HG02885 (cell line): ENCODE measurements around the gene SMIM28.
A peak's percentile ranks its signal among the peaks of the same experiment; 100 is the strongest.

Experiments used
- ATAC-seq: cut with Tn5 transposase; IDR thresholded peaks from one replicate; pipeline ENCODE4 v1.9.1; 2021; ENCODE audit warnings: mild to moderate bottlenecking; ENCODE audit not compliant: unreplicated experiment, poor library complexity

Gene SMIM28

DNA sequence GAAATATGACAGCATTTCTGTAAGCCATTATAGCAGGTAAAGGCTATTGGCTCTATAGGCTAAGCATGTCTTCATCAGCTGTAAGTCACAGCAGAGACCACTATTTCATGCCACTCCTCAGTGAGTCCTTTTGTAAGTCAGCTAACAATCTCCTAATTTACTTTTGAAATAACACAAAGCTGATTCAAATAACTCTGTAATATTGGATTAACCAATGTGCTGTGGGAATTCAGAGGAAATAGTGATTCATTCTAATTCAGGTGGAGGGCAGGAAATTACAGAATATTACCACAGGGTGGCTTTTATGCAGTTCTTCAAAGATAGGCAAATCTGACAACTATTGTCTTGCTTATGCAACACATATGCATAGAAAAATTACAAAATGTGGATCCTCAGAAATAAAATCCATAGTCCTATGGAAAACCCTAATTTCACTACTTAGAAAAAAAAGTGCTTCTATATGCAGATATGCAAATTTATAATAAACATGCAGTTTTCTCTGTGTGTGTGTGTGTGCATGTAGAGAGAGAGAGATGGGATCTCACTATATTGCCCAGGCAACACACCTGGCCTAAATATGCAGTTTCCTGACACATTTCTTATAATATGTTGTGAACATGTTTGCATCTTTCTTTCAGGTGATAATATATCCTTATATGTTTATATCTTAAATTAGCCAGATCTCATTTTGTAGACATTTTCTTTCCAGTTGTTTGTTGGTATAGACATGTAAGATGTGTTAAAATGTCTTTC lies 4.8 kb upstream of the SMIM28 start:
- ATAC-seq, result no peak

DNA sequence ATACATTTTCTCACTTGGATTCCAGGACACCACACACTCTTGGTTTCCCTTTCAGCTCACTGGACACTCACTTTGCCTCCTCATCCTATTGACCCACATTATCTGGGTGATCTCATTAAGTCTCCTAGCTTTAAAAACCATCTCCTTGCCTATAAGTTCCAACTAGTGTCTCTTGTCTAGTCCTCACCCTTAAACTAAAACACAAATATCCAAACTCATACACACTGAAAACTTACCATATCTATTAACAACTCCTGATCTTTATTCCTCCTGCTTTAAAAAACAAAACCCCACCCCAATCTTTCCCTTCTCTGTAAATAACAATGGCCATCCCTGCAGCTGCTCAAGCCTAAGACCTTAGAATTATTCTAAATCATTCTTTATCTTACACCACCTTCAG lies 3.5 kb upstream of the SMIM28 start:
- no peak for ATAC-seq

DNA sequence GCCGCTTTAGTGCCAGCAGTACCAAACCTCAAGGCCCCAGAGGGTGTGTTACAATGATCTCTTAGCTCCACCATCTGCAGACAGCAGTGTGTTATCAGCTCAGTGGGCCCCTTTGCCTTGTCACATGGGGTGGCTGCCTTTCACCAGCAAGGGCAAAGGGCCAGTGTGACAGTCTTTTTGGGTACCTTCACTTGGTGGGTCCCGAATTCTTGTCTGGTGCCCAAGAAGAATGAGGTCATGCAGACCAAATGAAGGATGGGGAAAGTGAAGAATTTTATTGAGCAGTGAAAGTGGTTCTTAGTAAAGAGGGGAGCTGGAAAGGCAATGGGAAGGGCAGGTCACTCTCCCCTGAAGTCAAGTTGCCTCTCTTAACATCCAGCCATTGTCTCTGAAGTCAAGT lies 2.9 kb upstream of the SMIM28 start:
- ATAC-seq, result no peak

DNA sequence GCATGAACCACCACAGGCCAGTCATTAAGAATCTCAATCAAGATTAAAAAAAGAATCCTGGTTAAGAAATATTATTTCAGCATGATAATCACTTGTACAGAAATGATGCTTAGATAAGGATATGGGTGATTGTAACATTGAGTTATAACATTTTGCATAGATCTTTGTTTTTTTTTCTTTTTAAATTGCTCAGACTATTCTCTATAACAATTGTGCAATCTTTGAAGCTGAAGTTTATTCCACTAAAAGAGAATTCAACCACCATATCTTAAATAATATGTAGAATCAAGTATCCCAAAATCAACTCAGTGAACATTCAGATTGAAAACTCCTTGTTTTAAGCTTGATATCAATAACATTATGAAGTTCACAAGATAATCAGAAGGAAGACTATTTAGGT lies 663 bp upstream of the SMIM28 start:
- no peak for ATAC-seq

DNA sequence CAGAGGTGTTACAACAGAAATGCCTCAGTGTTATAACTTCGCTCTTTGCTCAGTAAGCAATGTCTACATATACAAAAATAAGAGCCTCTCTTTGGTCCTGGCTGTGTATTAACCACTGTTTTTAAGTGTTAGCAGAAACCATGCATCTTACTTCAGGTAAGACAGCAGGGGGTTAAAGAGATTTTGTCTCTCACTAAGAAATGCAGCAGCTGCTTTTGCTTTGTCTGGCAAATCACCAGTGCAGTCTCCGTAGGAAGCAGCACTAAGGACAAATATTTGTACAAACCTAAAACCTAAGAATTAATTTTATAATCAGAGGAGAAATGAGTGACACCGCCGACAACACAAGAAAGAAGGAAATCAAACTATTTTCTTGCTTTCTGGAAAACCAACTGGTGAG lies 758 bp downstream of the SMIM28 start:
- ATAC-seq, result no peak

DNA sequence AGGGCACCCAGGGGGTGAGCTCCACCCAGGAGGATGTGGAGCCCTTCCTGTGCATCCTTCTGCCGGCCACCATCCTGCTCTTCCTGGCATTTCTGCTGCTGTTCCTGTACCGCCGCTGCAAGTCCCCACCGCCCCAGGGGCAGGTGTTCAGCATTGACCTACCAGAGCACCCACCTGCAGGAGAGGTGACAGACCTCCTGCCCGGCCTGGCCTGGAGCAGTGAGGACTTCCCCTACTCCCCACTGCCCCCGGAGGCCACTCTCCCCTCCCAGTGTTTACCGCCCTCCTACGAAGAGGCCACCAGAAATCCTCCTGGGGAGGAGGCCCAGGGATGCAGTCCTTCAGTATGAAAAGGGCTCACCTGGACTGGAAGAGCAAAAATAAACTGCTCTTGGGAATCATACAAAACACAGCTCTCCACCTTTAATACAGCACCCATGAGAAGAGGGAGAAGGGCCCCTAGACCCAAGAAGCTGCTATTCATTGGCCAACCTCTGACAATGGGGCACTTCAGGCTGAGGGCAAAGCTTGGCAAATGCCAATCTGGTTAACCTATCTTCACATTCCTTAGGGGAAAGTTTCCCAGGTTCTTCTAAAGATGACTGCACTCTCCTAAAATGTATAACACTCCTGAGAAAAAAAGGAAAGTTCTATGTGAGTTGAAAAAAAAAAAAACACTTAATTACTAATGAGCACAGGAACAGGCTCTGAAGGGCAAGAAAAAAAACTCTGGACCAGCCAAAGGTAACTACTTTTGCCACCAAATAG lies 5.0 kb downstream of the SMIM28 start:
- ATAC-seq, result no peak

DNA sequence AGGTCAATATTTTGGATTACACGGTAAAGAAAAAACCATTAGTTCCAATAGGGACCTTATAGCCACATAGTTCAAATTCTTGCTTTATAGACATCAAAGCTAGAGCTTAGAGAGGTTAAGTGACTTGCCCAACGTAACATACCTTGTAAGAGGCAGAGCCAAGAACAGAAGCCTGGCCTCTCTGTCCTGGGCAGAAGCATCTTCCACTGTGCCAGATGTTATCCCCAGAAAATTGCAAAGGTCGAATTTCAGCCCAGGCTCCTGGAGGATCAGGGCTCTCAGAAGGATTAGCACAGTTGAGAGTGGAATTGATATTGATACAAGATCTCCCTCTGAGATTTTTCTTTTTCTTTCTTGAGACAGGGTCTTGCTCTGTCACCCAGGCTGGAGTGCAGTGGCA lies 6.1 kb downstream of the SMIM28 start:
- ATAC-seq, result no peak

DNA sequence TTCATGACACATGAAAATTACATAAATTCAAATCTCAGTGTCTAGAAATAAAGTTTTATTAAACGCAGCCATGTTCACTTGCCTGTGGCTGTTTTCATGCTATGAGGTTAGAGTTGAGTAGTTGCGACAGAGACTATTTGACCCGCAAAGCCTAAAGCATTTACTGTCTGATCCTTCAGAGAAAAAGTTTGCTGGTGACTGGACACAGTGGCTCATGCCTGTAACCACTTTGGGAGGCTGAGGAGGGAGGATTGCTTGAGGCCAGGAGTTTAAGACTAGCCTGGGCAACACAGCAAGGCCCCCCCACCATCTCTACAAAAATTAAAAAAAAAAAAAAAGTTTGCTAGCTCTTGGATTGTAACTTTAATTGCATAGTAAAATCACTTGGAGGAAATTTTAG lies 9.2 kb downstream of the SMIM28 start:
- no peak for ATAC-seq

DNA sequence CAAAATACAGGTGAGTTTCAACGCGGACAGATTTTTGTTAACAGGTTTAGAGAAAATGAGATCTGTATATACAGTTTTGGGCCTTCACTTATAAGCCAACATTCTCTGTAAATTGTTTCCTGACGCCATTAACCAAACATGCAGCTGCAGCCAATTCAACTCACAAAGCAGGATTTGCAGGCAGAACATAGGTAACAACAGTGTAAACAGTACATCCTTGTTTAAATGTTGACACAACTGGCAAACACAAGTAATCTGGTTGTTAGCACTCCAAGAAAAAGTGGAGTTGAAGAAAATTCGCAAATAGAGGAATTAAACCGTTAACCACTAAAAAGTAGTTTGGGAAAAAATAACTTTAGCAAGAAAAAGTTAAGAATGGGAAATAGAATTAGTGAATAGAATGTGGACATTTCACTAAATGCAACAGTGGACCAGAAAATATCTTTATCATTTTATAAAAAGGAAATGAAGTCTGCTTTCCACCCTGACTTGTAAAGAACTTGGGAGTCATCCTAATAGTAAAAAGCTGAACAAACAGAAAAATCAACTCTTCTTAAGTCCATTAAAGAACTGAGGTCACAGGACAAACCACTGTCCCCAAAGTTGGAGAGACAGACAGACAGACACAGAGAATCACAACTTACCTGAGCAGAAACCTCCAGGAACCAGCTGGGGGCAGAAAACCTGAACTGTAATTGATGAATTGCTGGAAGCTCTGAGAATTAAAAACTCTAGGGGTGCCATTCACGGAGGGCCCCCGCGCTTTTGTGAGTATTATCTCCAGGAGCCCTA lies 10.1 kb downstream of the SMIM28 start:
- ATAC-seq, result no peak

DNA sequence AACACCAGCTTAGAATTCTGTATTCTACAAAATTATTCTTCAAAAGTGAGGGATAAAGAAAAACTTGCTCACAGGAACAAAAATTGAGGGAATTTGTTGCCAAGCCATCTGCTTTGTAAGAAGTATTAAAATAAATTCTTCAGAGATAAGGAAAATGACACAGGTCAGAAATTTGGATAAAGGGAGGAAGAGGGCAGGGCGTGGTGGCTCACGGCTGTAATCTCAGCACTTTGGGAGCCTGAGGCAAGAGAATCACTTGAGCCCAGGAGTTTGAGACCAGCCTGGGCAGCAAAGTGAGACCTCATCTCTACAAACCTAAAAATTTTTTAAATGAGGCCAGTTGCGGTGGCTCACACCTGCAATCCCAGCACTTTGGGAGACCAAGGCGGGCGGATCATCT lies 11.8 kb downstream of the SMIM28 start:
- ATAC-seq, result no peak

DNA sequence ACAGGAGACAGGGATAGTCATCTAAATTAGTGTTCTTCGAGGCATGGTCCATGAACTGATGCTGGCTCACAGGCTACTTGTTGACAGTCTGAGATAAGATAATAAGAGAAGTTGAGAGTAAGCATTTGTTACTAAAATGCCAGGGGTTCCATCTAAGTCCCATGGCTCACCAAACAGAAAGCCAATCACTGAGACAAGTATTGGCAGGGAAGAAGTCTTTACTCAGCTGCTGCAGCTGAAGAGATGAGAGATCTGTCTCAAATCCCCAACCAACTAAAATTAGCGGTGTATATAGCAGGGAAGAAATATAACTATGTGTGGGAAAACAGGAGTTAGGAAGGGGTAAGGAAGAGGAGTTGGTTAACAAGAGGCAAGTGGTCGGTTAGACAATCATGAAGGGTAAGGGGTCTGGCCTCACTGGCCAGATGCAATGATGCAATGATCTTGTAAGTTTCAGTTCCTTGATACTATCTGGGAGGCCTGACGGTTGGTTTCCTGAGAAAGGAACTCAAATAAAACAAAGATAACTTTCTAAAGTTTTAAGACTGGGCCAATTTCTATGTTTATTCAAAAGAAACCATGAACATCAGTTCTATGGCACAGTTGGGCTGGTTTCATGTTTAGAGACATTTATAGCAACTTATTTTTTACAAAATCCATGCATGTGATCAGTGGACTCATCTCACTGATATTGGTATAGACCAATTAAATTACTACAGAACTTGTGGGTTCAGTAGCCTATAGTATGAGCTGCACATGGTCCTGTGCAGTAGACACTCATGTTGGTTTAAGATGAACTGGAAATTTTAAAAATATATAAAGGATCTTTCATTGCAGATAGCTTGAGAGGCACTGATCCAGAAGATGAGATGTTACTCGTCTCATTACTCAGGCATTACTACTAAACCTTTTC lies 16.4 kb downstream of the SMIM28 start:
- ATAC-seq, result peak; percentile 75

DNA sequence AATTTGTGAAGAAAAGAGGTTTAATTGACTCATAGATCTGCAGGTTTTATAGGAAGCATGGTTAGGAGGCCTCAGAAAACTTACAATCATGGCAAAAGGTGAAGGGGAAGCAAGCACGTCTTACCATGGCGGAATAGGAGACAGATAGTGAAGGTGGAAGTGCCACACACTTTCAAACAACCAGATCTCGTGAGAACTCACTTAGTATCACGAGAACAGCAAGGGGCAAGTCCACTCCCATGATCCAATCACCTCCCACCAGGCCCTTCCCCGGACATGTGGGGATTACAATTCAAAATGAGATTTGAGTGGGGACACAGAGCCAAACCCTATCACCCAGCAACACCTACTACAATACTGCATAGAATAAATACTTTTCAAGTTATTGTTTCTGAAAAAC lies 19.0 kb downstream of the SMIM28 start:
- no peak for ATAC-seq

DNA sequence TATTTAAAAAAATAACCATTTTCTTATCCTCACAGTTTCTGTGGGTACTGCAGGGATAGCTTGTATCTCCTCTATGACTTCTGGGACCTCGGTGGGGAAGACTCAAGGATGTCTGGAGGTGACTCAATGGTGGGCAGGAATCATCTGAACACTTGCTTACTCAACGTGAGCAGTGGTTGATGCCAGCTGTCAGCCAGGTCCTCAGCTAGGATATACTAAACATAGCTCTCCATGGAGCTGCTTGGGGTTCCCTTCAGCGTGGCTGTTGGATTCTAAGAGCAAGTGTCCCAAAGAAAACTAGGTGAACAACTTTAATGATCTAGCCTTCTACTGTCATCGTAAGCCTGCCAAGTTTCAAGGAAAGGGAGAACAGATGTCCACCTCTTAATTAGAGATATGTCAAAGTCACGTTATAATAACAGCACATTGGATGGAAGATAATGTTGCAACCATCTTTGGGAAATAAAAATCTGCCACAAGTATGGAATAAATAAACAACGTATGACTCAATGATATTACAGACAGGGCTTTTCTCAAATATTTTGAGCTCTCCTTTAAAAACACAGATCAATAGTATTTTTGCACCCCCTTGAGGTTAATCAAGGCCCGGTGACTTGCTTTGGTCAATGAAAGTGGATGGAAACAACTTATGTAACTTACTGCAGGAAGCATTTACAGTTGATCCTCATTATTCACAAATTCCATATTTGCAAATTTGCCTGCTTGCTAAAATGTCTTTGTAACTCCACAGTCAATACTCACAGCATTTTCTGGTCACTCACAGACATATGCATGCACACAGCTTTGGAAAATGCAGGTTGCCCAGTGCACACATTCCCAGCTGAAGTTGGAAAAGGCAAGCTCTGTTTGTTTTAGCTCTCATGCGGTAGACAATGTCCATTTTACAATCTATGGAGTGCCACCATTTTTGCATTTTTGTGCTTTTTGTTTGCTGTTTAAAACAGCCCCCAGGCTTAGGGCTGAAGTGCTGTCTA lies 19.7 kb downstream of the SMIM28 start:
- no peak for ATAC-seq

DNA sequence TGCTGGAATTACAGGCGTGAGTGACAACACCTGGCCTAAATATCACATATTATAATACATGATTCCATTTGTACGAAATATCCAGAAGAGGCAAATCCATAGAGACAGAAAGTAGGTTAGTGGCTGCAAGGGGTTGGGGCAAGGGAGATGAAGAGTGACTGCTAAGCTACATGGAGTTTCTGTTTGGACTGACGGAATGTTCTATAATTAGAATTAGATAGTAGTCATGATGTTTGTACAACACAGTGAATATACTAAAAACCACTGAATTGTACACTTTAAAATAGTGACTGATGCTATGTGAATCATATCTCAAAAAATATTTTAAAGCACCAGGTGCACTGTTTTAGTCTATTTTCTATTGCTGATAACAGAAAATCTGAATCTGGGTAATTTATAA lies 22.6 kb downstream of the SMIM28 start:
- ATAC-seq, result no peak

DNA sequence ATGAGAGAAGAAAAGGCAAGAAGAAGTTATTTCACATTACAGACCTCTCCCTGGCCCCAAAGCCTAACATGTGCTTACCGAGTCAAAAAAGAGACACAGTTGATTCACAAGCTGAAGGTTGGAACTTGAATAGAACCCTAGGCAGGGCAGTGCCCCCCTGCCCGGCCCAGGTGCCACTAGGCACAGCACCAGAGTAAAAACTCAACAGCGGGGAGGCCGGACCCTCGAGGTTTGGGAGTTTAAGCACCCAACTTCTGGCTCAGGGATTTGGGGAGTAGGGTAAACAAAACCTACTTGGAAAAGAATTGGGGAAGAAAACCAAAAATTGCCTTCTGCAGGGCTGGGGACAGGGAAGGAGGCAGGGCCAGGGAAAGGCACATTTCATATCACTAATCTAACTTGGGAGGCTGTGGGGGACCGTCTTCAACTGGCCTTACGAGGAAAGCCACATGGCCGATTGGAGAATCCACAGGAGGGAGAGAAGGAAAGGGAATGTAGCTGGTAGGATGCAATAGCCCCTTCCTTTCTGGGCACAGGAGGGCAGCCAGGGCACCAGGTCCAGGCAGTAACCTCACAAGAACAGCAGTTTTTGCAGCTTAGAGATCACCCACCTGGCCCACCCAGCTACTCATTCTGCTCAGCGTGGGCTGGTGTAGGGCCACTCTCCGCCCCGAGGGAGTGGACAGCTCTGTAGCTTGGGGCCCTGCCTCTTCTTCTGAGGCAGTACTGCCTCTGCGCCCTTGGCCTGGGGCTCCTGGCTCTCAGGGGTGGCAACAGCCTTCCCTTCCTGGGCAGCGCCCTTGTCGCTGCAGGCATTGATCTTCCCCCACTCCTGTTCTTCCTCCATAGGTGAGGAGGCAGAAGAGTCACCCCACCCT lies 24.5 kb downstream of the SMIM28 start:
- no peak for ATAC-seq

DNA sequence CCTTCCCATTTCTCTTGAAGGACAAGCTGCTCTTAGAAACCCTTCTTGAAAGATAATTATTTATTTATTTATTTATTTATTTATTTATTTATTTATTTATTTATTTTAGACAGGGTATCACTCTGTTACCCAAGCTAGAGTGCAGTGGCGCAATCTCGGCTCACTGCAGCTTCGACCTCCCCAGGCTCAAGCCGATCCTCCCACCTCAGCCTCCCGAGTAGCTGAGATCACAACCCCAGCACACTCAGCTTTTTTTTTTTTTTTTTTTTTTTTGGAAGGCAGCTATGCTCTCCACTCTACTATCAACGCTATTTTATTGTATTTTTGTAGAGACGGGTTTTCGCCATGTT lies 25.1 kb downstream of the SMIM28 start:
- no peak for ATAC-seq

DNA sequence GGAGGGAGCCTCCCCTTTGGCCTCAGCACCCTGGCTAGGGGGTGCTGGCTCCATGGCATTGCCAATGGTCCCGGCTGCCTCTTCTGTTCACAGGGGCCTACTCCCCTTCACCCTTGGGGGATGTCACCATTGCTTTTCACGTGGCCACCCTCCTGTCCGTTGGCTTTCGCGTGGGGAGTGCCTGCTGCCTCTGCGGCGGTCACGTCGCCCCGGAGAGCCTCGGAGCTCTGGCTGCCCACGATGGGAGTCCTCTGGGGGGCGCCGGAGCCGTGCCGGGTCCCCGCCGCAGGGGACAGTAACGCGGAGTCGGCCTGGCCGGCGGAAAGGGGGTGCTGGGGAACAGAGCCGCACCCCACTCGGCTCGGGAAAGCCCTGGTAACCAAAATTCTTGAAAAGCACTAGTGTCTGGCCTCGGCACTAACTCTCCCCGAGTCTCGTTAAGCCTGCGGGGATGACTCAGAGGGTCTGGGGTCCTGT lies 25.7 kb downstream of the SMIM28 start:
- ATAC-seq, result peak; percentile 22
